Measurements from ENCODE around the gene SPAG16.
"Not testable (repeated sequence)": the region's sequence is repeated elsewhere in the genome, so short reads cannot be mapped to it uniquely, and the experiment has no call there.

The SPAG16 gene

GRCh38 chr2:214006601-214007000 lies 722.3 kb downstream of the SPAG16 start:
- DNase-seq: no peak
- in situ Hi-C loops (cut with HindIII; ENCODE audit: low pct_ligation_motif_present, low pct_unique_long_range_greater_than_20kb, low sequenced_read_pairs): no loop called here

- in situ Hi-C loops (cut with HindIII; ENCODE audit: low pct_ligation_motif_present, low pct_unique_long_range_greater_than_20kb, low sequenced_read_pairs): no loop called here
- no peak for DNase-seq
These were observed 727.4 kb downstream of the SPAG16 start for GRCh38 chr2:214011676-214012075.

- no peak for DNase-seq
- in situ Hi-C loops (cut with HindIII; ENCODE audit: low pct_ligation_motif_present, low pct_unique_long_range_greater_than_20kb, low sequenced_read_pairs): no loop called here
These were observed 730.4 kb downstream of the SPAG16 start for GRCh38 chr2:214014551-214015220.

- peak; percentile 86 for DNase-seq
- in situ Hi-C loops (cut with HindIII; ENCODE audit: low pct_ligation_motif_present, low pct_unique_long_range_greater_than_20kb, low sequenced_read_pairs): no loop called here
These were observed 735.1 kb downstream of the SPAG16 start for GRCh38 chr2:214019229-214019972.

GRCh38 chr2:214019973-214020345 lies 735.7 kb downstream of the SPAG16 start:
- no peak for DNase-seq
- in situ Hi-C loops (cut with HindIII; ENCODE audit: low pct_ligation_motif_present, low pct_unique_long_range_greater_than_20kb, low sequenced_read_pairs): no loop called here

GRCh38 chr2:214029190-214029589 lies 744.9 kb downstream of the SPAG16 start:
- in situ Hi-C loops (cut with HindIII; ENCODE audit: low pct_ligation_motif_present, low pct_unique_long_range_greater_than_20kb, low sequenced_read_pairs): no loop called here
- DNase-seq: no peak

- in situ Hi-C loops (cut with HindIII; ENCODE audit: low pct_ligation_motif_present, low pct_unique_long_range_greater_than_20kb, low sequenced_read_pairs): no loop called here
- no peak for DNase-seq
These were observed 747.3 kb downstream of the SPAG16 start for GRCh38 chr2:214031566-214031965.

- in situ Hi-C loops (cut with HindIII; ENCODE audit: low pct_ligation_motif_present, low pct_unique_long_range_greater_than_20kb, low sequenced_read_pairs): no loop called here
- no peak for DNase-seq
These were observed 750.2 kb downstream of the SPAG16 start for GRCh38 chr2:214034417-214034816.

- DNase-seq: no peak
- in situ Hi-C loops (cut with HindIII; ENCODE audit: low pct_ligation_motif_present, low pct_unique_long_range_greater_than_20kb, low sequenced_read_pairs): no loop called here
These were observed 751.0 kb downstream of the SPAG16 start for GRCh38 chr2:214035091-214035852.

- in situ Hi-C loops (cut with HindIII; ENCODE audit: low pct_ligation_motif_present, low pct_unique_long_range_greater_than_20kb, low sequenced_read_pairs): no loop called here
- DNase-seq: no peak
These were observed 751.7 kb downstream of the SPAG16 start for GRCh38 chr2:214035921-214036320.

- DNase-seq: no peak
- in situ Hi-C loops (cut with HindIII; ENCODE audit: low pct_ligation_motif_present, low pct_unique_long_range_greater_than_20kb, low sequenced_read_pairs): no loop called here
These were observed 753.9 kb downstream of the SPAG16 start for GRCh38 chr2:214038186-214038585.

GRCh38 chr2:214050731-214051130 lies 766.5 kb downstream of the SPAG16 start:
- in situ Hi-C loops (cut with HindIII; ENCODE audit: low pct_ligation_motif_present, low pct_unique_long_range_greater_than_20kb, low sequenced_read_pairs): no loop called here
- DNase-seq: no peak

GRCh38 chr2:214051585-214051984 lies 767.3 kb downstream of the SPAG16 start:
- DNase-seq: no peak
- in situ Hi-C loops (cut with HindIII; ENCODE audit: low pct_ligation_motif_present, low pct_unique_long_range_greater_than_20kb, low sequenced_read_pairs): no loop called here

GRCh38 chr2:214052235-214052634 lies 768.0 kb downstream of the SPAG16 start:
- in situ Hi-C loops (cut with HindIII; ENCODE audit: low pct_ligation_motif_present, low pct_unique_long_range_greater_than_20kb, low sequenced_read_pairs): no loop called here
- no peak for DNase-seq

- in situ Hi-C loops (cut with HindIII; ENCODE audit: low pct_ligation_motif_present, low pct_unique_long_range_greater_than_20kb, low sequenced_read_pairs): no loop called here
These were observed 773.7 kb downstream of the SPAG16 start for GRCh38 chr2:214057986-214058385.

GRCh38 chr2:214062279-214062678 lies 778.0 kb downstream of the SPAG16 start:
- DNase-seq; in situ Hi-C loops (cut with HindIII; ENCODE audit: low pct_ligation_motif_present, low pct_unique_long_range_greater_than_20kb, low sequenced_read_pairs): not testable (repeated sequence)

More at GRCh38 chr2:214057986-214058385, 773.7 kb downstream of the SPAG16 start:
- peak; percentile 22 for DNase-seq

- in situ Hi-C loops (cut with HindIII; ENCODE audit: low pct_ligation_motif_present, low pct_unique_long_range_greater_than_20kb, low sequenced_read_pairs): no loop called here
- DNase-seq: no peak
These were observed 780.2 kb downstream of the SPAG16 start for GRCh38 chr2:214064471-214064870.

- no peak for DNase-seq
- in situ Hi-C loops (cut with HindIII; ENCODE audit: low pct_ligation_motif_present, low pct_unique_long_range_greater_than_20kb, low sequenced_read_pairs): no loop called here
These were observed 782.6 kb downstream of the SPAG16 start for GRCh38 chr2:214066862-214067261.

- peak; percentile 94 for DNase-seq
These were observed 785.0 kb downstream of the SPAG16 start for GRCh38 chr2:214069254-214069653.

More at GRCh38 chr2:214069254-214069653, 785.0 kb downstream of the SPAG16 start:
- in situ Hi-C loops (cut with HindIII; ENCODE audit: low pct_ligation_motif_present, low pct_unique_long_range_greater_than_20kb, low sequenced_read_pairs): no loop called here

All from ACHN (cell line).